ENCODE data around the gene ATOSA.

The ATOSA gene

GRCh38 chr15:52679232-52680040, at the start of gene ATOSA:
Gene ATOSA (minus strand): TSS chr15:52679388. CDS start chr15:52678021, 1,367 bp downstream.
- peak; percentile 53 for DNase-seq

- DNase-seq: no peak
These were observed 49.7 kb upstream of the ATOSA start for GRCh38 chr15:52728899-52729298.

DNA sequence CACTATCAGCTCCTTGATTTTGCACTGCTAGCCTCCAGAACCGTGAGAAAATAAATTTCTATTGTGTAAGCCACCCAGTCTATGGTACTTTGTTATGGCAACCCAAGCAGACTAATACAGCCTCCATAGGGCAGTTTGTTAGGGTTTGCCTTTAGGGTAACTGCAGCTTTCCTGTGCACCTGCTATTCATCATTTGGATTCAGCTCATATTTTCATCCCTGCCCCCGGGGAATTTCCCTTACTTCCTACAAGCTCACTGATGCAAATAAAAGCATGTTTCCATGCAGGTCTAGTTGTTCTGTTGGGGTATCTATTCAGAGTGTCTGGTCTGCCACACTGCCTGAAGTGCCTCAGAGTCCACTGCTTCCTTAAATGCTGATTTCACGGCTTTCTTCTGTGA, 48.6 kb upstream of the ATOSA start:
- DNase-seq: no peak

- DNase-seq: no peak
These were observed 47.0 kb upstream of the ATOSA start for GRCh38 chr15:52726195-52726594.

- no peak for DNase-seq
These were observed 39.4 kb upstream of the ATOSA start for GRCh38 chr15:52718551-52718950.

DNA sequence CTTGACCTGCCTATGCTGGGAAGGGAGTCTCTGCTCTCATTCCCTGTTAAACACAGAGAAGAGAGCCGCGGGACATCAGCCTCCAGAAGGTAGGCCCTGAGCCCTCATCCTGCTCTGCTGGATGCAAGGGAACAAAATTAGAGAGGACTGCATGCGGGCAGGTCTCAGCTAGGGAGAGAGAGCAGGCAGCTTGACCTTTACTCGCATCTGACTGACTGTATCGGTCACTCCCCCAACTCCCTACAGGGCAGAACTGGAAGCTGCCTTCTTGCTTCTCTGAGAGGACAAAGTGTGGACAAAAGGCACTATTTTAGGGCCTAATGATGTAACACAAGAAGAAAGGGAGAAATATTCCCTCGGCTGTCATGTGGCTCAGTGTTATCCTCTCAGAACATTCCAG, 38.7 kb upstream of the ATOSA start:
- DNase-seq: no peak

- no peak for DNase-seq
These were observed 38.3 kb upstream of the ATOSA start for GRCh38 chr15:52717481-52717880.

- no peak for DNase-seq
These were observed 37.3 kb upstream of the ATOSA start for GRCh38 chr15:52716536-52716935.

DNA sequence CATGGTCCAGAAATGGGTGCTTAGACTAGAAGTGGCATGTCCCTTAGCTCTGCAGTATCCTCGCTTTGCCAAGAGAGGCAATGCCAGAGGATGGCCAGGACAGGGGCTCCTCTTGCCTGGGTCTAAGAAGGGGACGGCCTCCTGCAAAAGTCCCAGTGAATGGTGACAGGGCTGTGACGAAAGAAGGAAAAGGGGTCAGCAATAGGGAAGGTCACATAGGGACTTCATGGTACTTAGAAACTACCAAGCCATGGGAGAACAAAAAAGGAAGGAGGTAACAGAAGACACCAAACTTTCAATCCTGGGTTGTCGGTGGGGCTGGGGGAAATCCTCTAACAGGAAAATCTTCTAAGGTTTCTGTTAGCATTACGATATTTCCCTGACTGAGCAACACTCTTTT, 36.2 kb upstream of the ATOSA start:
- no peak for DNase-seq

DNA sequence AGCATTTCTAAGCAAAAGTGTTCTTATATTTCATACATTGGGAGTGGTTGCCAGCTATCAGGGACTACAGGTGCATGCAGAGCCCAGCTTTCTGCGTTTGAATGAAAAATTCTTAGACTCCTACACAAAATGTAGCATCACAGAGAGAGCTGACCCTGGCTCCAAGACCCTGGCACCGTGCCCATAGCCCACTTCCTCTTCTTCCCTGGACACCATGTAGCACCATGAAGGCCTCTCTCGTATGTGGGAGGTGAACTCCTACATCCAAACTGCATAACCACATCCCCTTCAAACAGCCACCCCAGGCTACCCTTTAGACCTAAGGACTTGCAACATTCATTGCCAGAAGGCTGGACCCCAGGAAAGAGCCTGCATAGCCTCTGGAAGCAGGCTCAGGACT, 35.8 kb upstream of the ATOSA start:
- DNase-seq: no peak

- no peak for DNase-seq
These were observed 31.7 kb upstream of the ATOSA start for GRCh38 chr15:52710708-52711389.

- no peak for DNase-seq
These were observed 31.0 kb upstream of the ATOSA start for GRCh38 chr15:52710050-52710707.

DNA sequence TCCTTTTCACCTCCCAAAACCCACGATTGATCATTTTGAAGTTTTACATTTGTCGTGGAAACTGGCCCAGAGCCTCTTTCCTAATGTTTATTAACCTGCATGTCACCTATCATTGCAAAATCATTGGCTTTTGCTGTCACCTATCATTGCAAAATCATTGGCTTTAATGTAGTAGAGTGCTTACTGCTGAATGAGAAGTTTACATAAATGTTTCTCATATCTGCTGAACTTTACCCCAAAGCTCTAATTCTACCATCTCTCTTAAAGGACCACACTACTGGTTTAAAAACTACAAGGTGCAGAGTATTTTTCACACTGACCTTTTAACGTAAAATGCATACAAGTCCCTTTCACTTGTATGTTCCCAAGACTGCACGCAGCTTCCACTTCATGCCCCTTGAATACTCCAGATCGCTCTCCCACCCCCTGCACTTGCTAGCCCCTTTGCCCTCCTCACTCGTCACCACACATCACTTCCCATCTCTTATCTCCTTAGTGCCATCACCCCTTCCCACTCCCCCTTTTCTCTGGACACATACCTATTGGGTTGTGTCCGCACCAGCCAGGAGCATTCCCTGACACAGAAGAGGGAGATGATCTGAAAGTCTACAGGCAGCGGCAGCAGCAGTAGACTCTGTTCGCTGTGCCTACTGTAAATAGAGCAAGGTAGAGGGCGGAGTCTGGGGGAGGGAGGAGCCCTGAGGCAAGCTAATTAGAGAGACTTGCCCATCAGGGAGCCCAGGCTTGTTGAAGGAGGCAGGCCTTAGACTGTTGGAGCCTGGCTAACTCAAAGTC, 30.2 kb upstream of the ATOSA start:
- no peak for DNase-seq

DNA sequence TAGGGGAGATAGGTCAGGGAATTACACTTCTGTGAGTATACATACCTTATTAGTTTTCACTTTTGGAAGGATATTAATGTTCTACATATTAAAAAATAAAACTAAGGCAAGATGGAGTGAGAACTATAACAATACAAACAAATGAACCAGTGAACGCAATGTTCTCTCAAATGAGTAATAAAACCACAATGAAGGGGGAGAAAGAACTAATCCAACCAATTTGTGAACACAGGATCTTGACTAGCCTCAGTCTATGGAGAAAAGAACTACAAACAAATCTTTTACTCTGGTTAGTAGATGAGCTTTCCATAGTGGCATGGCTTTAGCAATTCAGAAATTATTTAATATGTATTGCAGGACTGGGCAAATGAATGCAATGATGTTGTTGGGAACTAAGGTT, 26.9 kb upstream of the ATOSA start:
- DNase-seq: no peak

DNA sequence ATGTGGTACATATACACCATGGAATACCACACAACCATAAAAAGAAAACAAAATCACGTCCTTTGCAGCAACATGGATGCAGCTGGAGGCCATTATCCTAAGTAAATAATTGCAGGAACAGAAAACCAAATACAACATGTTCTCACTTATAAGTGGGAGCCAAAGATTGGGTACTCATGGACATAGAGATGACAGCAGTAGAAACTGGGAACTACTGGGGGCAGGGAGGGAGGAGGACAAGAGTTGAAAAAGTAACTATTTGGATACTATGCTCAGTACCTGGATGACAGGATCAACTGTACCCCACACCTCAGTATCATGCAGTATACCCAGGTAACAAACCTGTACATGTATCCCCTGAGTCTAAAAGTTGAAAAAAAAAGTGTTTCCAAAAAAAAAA, 23.2 kb upstream of the ATOSA start:
- DNase-seq: no peak

- DNase-seq: no peak
These were observed 20.3 kb upstream of the ATOSA start for GRCh38 chr15:52699457-52699856.

DNA sequence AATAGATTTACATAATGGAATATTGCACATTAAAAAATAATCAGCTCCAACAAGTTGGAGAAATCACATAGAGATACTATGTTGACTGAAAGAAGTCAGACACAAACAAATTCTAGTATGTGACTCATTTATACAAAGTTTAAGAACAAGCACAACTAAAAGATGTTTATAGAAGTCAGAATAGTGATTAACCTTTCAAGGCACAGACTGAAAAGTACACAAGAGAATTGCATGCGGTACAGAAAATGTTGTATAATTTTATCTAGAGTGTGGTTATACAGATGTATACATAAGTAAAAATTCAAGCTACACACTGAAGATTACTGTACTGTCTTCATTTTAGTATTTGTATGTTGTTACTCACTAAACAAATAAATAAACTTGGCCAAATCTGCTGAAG, 19.3 kb upstream of the ATOSA start:
- no peak for DNase-seq

DNA sequence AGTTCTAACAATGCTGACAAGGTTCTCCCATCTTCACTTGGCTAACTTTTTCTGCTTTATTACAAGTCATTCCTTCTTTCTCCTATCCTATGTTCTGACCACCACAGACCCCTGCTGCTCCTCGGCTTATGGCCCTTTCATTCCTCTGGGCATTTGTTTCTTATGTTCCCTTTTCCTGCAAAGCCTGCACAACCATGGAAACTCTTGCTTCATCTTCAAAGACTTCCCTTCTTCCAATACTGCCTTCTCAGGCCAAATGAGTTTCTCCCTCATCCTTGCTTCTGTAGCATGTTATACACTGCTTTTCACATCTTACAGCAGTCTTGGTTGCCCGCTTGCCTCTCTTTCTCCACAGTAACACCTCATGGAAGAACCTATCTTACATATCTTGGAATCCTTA, 17.9 kb upstream of the ATOSA start:
- DNase-seq: no peak

DNA sequence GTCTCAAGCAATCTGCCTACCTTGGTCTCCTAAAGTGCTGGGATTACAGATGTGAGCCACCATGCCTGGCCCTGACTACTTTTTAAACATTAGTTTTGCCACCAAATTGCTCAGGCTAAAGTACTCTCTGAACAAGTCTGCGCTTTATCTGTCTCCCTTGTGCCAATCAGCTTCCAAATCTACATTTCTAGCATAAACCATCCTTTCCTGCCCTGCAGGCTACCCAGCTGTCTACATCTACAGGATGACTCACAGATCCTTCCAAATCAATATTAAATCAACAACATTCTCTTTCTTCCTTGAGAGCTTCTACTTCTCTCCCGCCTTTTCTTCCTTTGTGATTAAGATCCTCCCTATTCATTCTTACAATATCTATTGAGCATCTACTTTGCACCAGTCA, 16.0 kb upstream of the ATOSA start:
- no peak for DNase-seq

- DNase-seq: no peak
These were observed 10.4 kb upstream of the ATOSA start for GRCh38 chr15:52689562-52689961.

DNA sequence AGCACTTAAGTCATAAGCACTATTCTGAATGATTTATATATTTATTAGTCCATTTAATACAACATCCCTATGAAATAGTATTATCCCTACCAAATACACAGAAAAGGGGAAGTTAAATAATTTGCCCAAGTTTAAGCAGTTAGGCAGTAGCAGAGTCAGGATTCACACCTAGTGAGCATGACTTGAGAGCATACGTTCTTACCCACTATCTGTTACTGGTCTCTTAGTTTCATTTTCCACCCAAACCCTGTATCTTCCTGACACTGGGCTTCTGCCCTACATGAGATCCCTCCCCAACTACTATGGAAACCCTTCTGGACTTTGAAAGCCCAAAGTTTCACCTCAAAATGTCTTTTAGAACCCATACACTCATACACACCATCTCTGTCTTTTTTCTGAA, 4.4 kb upstream of the ATOSA start:
- no peak for DNase-seq

DNA sequence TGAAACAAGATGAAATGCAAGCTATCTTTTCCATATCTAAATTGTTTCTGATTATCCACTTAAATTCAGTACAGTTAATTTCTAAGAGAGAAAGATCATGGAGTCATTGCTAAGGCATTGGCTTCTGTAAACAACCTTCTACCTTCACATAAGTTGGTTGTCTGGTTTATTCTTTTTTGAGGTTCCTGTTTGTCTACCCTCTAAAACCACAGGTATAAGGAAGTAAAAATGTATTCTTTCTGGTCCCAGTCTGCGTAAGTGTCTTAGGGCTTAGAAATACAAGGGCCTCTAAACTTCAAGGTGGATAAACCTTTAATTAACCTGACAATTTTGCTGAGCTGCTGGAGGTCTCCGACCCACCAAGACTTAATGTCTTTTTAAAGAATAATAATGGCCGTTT, 3.6 kb upstream of the ATOSA start:
- DNase-seq: no peak

DNA sequence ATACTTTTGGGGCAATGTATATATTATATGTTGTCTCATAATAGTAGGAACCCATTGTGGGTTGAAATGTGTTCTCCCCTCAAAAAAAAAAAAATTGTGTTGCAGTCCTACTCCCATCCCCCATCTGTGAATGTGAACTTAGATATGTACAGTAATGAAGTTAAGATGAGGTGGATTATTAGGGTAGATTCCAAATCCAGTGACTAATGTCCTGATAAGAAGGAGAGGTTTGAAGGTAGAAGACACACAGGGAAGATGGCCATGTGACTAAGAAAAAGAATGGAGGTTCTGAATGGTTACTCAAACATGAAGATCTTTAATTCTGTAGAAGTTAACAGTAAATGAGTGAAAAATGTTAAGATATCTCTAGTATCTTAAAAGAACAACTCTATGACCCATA, 3.0 kb upstream of the ATOSA start:
- no peak for DNase-seq
